Kidney (tissue), 14 donors: ENCODE data around the gene ZNF337. TPM values are rescaled to one million over a fixed set of nuclear protein-coding genes. Genes with fewer than 3 reads are reported as not detected.

ENCODE experiments used
- DNase-seq, 5 donors: peaks; one replicate each; pipeline ENCODE4 v3.0.0-alpha.2; 2013 to 2020
- FAIRE-seq: peaks from 2 replicates; lab custom pipeline; 2012; peaks lifted over from hg19 to GRCh38; lab: Jason Lieb, UNC
- H3K27ac ChIP-seq, 2 donors: one replicate each; pipeline ENCODE4 v1.7.0; 2013; ENCODE audit warnings: low read depth in 2 of 2, low read length in 2 of 2, inconsistent platforms in 1 of 2
- H3K27me3 ChIP-seq: one replicate; pipeline ENCODE4 v1.7.1; 2013; ENCODE audit warnings: low read length, inconsistent platforms; ENCODE audit not compliant: control insufficient read depth, insufficient read depth
- H3K36me3 ChIP-seq, 3 donors: one replicate each; pipeline versions ENCODE4 v1.7.0 to v1.7.1; 2013; ENCODE audit warnings: low read length in 3 of 3, control low read depth in 1 of 3, inconsistent platforms in 1 of 3; ENCODE audit not compliant: insufficient read depth in 3 of 3, control insufficient read depth in 2 of 3
- H3K4me1 ChIP-seq, 3 donors: one replicate each; pipeline versions ENCODE4 v1.7.0 to v1.7.1; 2013; ENCODE audit warnings: low read length in 3 of 3, inconsistent platforms in 1 of 3, low read depth in 1 of 3; ENCODE audit not compliant: control insufficient read depth in 2 of 3, insufficient read depth in 2 of 3
- H3K4me3 ChIP-seq, 3 donors: one replicate each; pipeline versions ENCODE4 v1.7.0 to v1.8.1; 2013; ENCODE audit warnings: low read length in 3 of 3, control low read depth in 1 of 3, inconsistent platforms in 1 of 3
- H3K9ac ChIP-seq, 3 donors: one replicate each; pipeline versions ENCODE4 v1.7.0 to v1.7.1; 2013; ENCODE audit warnings: low read length in 3 of 3, control low read depth in 1 of 3, inconsistent platforms in 1 of 3
- H3K9me3 ChIP-seq, 3 donors: one replicate each; pipeline versions ENCODE4 v1.7.0 to v1.7.1; 2013; ENCODE audit warnings: low read length in 3 of 3, control low read depth in 1 of 3, inconsistent platforms in 1 of 3; ENCODE audit not compliant: control insufficient read depth in 2 of 3, insufficient read depth in 1 of 3
- intact Hi-C: fragments of 100-400 bp; cut with DNase I; formaldehyde crosslinking; loops from one replicate; pipeline ENCODE4 v1.11.1; 2022
- polyA plus RNA-seq: library from polyadenylated mRNA; stranded (reverse); fragments of 350-450 nt; fragmentation: Illumina TruSeq; extraction: RNeasy Lipid Tissue Mini Kit (QIAGEN cat#74804); gene quantifications from one replicate; pipeline ENCODE4 v1.2.3, GENCODE V29; 2014; ENCODE audit warnings: low read depth, low replicate concordance; ENCODE audit not compliant: insufficient read depth
- total RNA-seq: library from RNA; stranded (reverse); fragmentation: NEBNext Ultra II Directional; extraction: Animal tissue kit (Norgen Biotek cat#: 25700); gene quantifications from one replicate; pipeline ENCODE4 v1.2.1, GENCODE V29; 2021
- TF ChIP-seq, protein P1 (sequence below): IDR thresholded peaks from 3 replicates; pipeline ENCODE4 v1.5.1; 2012; ENCODE audit warnings: mild to moderate bottlenecking, moderate library complexity, borderline replicate concordance; ENCODE audit not compliant: insufficient read depth; ENCODE audit errors: extremely low read depth
- donor health status: control.
- donor health status: control.
- donor health status: control.
- donor health status: control.
- donor health status: control.
- donor health status: DM: yes; HTN: yes; CAD: no.
- donor health status: Normal renal cell carcinoma (clear cell type).

Gene ZNF337
- total and polyA plus RNA-seq, 2 donors from 2014 or later: 9.2 to 17.1 TPM

GRCh38 chr20:25675161-25675560, 21.5 kb downstream of the ZNF337 start:
- intact Hi-C loops: no loop called here
- H3K4me1 ChIP-seq: no peaks in the 10 kb centered on the region
- no peak overlapping the region for H3K4me3 ChIP-seq
- no peak overlapping the region for H3K9ac ChIP-seq
- H3K27me3 ChIP-seq: no peaks in the 10 kb centered on the region
- DNase-seq: no peak
- H3K9me3 ChIP-seq: no peaks in the 10 kb centered on the region
- peaks cover 17 to 46% (median 27%) of the 10 kb centered on the region in 3 donors for H3K36me3 ChIP-seq
- no peak overlapping the region for H3K27ac ChIP-seq
- no peak for FAIRE-seq
- TF ChIP-seq, protein P1, sequence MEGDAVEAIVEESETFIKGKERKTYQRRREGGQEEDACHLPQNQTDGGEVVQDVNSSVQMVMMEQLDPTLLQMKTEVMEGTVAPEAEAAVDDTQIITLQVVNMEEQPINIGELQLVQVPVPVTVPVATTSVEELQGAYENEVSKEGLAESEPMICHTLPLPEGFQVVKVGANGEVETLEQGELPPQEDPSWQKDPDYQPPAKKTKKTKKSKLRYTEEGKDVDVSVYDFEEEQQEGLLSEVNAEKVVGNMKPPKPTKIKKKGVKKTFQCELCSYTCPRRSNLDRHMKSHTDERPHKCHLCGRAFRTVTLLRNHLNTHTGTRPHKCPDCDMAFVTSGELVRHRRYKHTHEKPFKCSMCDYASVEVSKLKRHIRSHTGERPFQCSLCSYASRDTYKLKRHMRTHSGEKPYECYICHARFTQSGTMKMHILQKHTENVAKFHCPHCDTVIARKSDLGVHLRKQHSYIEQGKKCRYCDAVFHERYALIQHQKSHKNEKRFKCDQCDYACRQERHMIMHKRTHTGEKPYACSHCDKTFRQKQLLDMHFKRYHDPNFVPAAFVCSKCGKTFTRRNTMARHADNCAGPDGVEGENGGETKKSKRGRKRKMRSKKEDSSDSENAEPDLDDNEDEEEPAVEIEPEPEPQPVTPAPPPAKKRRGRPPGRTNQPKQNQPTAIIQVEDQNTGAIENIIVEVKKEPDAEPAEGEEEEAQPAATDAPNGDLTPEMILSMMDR: no peak

- H3K9me3 ChIP-seq: no peaks in the 10 kb centered on the region
- intact Hi-C loops: no loop called here
- no peak overlapping the region for H3K27ac ChIP-seq
- DNase-seq: no peak
- no peak overlapping the region for H3K9ac ChIP-seq
- H3K27me3 ChIP-seq: no peaks in the 10 kb centered on the region
- TF ChIP-seq, protein P1: no peak
- FAIRE-seq: no peak
- no peaks in the 10 kb centered on the region for H3K4me1 ChIP-seq
- H3K36me3 ChIP-seq: peaks cover 17 to 37% (median 25%) of the 10 kb centered on the region in 3 donors
- no peak overlapping the region for H3K4me3 ChIP-seq
Measured at GRCh38 chr20:25672659-25673235, 23.9 kb downstream of the ZNF337 start.

GRCh38 chr20:25669826-25670422, 26.7 kb downstream of the ZNF337 start:
- no peak for FAIRE-seq
- TF ChIP-seq, protein P1: no peak
- intact Hi-C loops: no loop called here
- Histone ChIP-seq H3K4me3 (no peak overlapping the region), H3K4me1 (no peaks in the 10 kb centered on the region), H3K9ac (no peak overlapping the region), H3K27me3 (no peaks in the 10 kb centered on the region), H3K9me3 (no peaks in the 10 kb centered on the region), H3K36me3 (peaks cover 8 to 18% (median 10%) of the 10 kb centered on the region in 3 donors), H3K27ac (no peak overlapping the region)
- DNase-seq: no peak
